Right forelimb (tissue), 1 donor: Measurements from ENCODE around the gene UFC1.

Source experiments
- DNase-seq: peaks from one replicate; pipeline ENCODE4 v3.0.0-alpha.2; 2018

Gene UFC1

GRCh38 chr1:161172349-161172748 lies 18.6 kb downstream of the UFC1 start:
- no peak for DNase-seq

GRCh38 chr1:161172776-161173376 lies 19.1 kb downstream of the UFC1 start:
- no peak for DNase-seq

GRCh38 chr1:161173711-161174110 lies 19.9 kb downstream of the UFC1 start:
- no peak for DNase-seq

GRCh38 chr1:161174911-161175310 lies 21.1 kb downstream of the UFC1 start:
- no peak for DNase-seq

- no peak for DNase-seq
Observed at GRCh38 chr1:161175771-161176453, 22.1 kb downstream of the UFC1 start.

- no peak for DNase-seq
Observed at GRCh38 chr1:161176468-161177111, 22.8 kb downstream of the UFC1 start.

GRCh38 chr1:161177112-161177935 lies 23.5 kb downstream of the UFC1 start, which contains the start of gene B4GALT3:
TSS of gene B4GALT3 (minus strand) at chr1:161177507. CDS start at chr1:161176060, 1,447 bp downstream.
- DNase-seq = peak; percentile 98

- DNase-seq = no peak
Observed at GRCh38 chr1:161177936-161178244, 24.1 kb downstream of the UFC1 start.

GRCh38 chr1:161179698-161180097 lies 25.9 kb downstream of the UFC1 start:
- no peak for DNase-seq

- no peak for DNase-seq
Observed at GRCh38 chr1:161180639-161181038, 26.9 kb downstream of the UFC1 start.

- DNase-seq = no peak
Observed at GRCh38 chr1:161182214-161182613, 28.4 kb downstream of the UFC1 start.

- DNase-seq = peak; percentile 67
Observed at GRCh38 chr1:161185282-161185682, 31.5 kb downstream of the UFC1 start.

GRCh38 chr1:161185732-161186311 lies 32.0 kb downstream of the UFC1 start:
- no peak for DNase-seq

- DNase-seq = no peak
Observed at GRCh38 chr1:161187311-161187710, 33.5 kb downstream of the UFC1 start.

GRCh38 chr1:161188381-161188780 lies 34.6 kb downstream of the UFC1 start:
- DNase-seq = no peak

GRCh38 chr1:161189036-161189435 lies 35.3 kb downstream of the UFC1 start:
- DNase-seq = no peak

GRCh38 chr1:161190962-161191521 lies 37.3 kb downstream of the UFC1 start:
- DNase-seq = no peak

- DNase-seq = no peak
Observed at GRCh38 chr1:161191971-161192370, 38.2 kb downstream of the UFC1 start.

- DNase-seq = peak; percentile 69
Observed at GRCh38 chr1:161192476-161193465, 39.0 kb downstream of the UFC1 start.

GRCh38 chr1:161193561-161194235 lies 39.9 kb downstream of the UFC1 start:
- no peak for DNase-seq

GRCh38 chr1:161195171-161195570 lies 41.4 kb downstream of the UFC1 start:
- no peak for DNase-seq
